Adrenal gland (tissue), 12 donors: Measurements from ENCODE around the gene TRIP12. TPM values are rescaled to one million over a fixed set of nuclear protein-coding genes. Genes with fewer than 3 reads are reported as not detected.

Experiments
- DNase-seq, 7 donors: peaks; one replicate each; pipeline ENCODE4 v3.0.0-alpha.2; 2019 to 2020
- H3K27ac ChIP-seq, 5 donors: fragments of 200-600 bp; sonication (generic) in 4 of 5; 1 replicate in 3 of 5; 2 replicates in 2 of 5; pipeline versions ENCODE4 v1.5.1 to v1.8.0; 2016 to 2020; ENCODE audit warnings: mild to moderate bottlenecking in 1 of 5
- H3K27me3 ChIP-seq: fragments of 200-600 bp; 2 replicates; pipeline ENCODE4 v1.8.0; 2021
- H3K36me3 ChIP-seq, 2 donors: fragments of 200-600 bp; replicated peaks in 1 of 2; 1 replicate in 1 of 2; 2 replicates in 1 of 2; pipeline versions ENCODE4 v1.5.1 to v1.8.0; 2018 to 2022
- H3K4me1 ChIP-seq, 2 donors: fragments of 200-600 bp; replicated peaks in 1 of 2; 1 replicate in 1 of 2; 2 replicates in 1 of 2; pipeline versions ENCODE4 v1.5.1 to v1.8.0; 2018 to 2021
- H3K4me3 ChIP-seq, 4 donors: fragments of 200-600 bp; sonication (generic) in 3 of 4; one replicate each; pipeline ENCODE4 v1.5.1; 2016 to 2018
- H3K9me3 ChIP-seq, 3 donors: fragments of 200-600 bp; sonication (generic) in 1 of 3; replicated peaks in 1 of 3; 1 replicate in 2 of 3; 2 replicates in 1 of 3; pipeline versions ENCODE4 v1.5.1 to v1.8.0; 2016 to 2021
- CTCF ChIP-seq, 6 experiments: fragments of 450-650 bp in 4 of 6; fragments of 200-600 bp in 2 of 6; sonication (generic) in 1 of 6; IDR thresholded peaks; 1 replicate in 5 of 6; 2 replicates in 1 of 6; pipeline versions ENCODE4 v1.5.1 to v1.8.0; 2016 to 2021; ENCODE audit warnings: antibody characterized with exemption in 6 of 6, mild to moderate bottlenecking in 2 of 6, moderate library complexity in 1 of 6
- POLR2A ChIP-seq, 2 donors: fragments of 450-650 bp; IDR thresholded peaks; one replicate each; pipeline ENCODE4 v1.6.1; 2017; ENCODE audit warnings: antibody characterized with exemption in 2 of 2, mild to moderate bottlenecking in 2 of 2, moderate library complexity in 1 of 2
- WGBS, 4 donors: extraction: QIAGEN DNeasy Blood & Tissue Kit in 2 of 4; methylation state at CpG; one replicate each; pipeline versions ENCODE4 v1.1.5 to v1.1.7; 2013 to 2017; 5-methylcytosine and 5-hydroxymethylcytosine counted together
- intact Hi-C, 2 donors: fragments of 100-400 bp; cut with DNase I; formaldehyde crosslinking; loops; one replicate each; pipeline versions ENCODE4 v1.14.1 to v1.15.0; 2022 to 2023
- polyA plus RNA-seq, 3 donors: library from polyadenylated mRNA; stranded (reverse); fragments of 200-250 nt in 2 of 3; fragments of 350-450 nt in 1 of 3; fragmentation: Illumina TruSeq in 1 of 3; extraction: RNeasy Lipid Tissue Mini Kit (QIAGEN cat#74804) in 1 of 3; gene quantifications; one replicate each; pipeline ENCODE4 v1.2.3, GENCODE V29; 2013 to 2014
- total RNA-seq, 9 donors: library from RNA; depleted of rRNA in 4 of 9; stranded (reverse); fragments of >200 nt in 4 of 9; fragments of 120-200 nt in 1 of 9; fragmentation: NEBNext Ultra II Directional in 1 of 9; extraction: Animal tissue kit (Norgen Biotek cat#: 25700) in 1 of 9; gene quantifications; one replicate each; pipeline versions ENCODE4 v1.1.0 to v1.2.4, GENCODE V29; 2013 to 2023
- donor health status: healthy with polysubstance abuse.
- donor health status: Bipolar disorder and iron deficiency.
- donor health status: DM: yes; HTN: yes; CAD: no.
- donor health status: DM: no; HTN: no; CAD: no.
- donor health status: DM: no; HTN: no; CAD: no.
- donor health status: DM: yes; HTN: yes; CAD: no.

Gene TRIP12
- total and polyA plus RNA-seq, 12 donors: 15.5 to 242 (median 146) TPM

GRCh38 chr2:229718057-229718456 is 203.8 kb downstream of the TRIP12 start:
- DNase-seq: no peak
- H3K9me3 ChIP-seq: no peaks in the 10 kb centered on the region
- no peaks in the 10 kb centered on the region for H3K36me3 ChIP-seq
- peaks cover 3% of the 10 kb centered on the region for H3K27me3 ChIP-seq
- H3K27ac ChIP-seq: no peak overlapping the region
- H3K4me1 ChIP-seq: peaks cover 0 to 22% of the 10 kb centered on the region in 2 donors
- WGBS, 4 donors: 46 to 65% (median 51%) methylated on average over 2 of the region's 2 CpGs
- intact Hi-C loops: loop anchor here (5.0 to 10.0 kb wide), 3 partner anchors 121 to 293 kb away; no protein-coding TSS in a partner anchor
- TF ChIP-seq CTCF (IDR thresholded peaks at IDR 0.05) (no peak), POLR2A (IDR thresholded peaks at IDR 0.05) (no peak)
- no peak overlapping the region for H3K4me3 ChIP-seq

- TF ChIP-seq CTCF (IDR thresholded peaks at IDR 0.05): peak; percentile 46 to 73 (median 60)
- TF ChIP-seq POLR2A (IDR thresholded peaks at IDR 0.05): no peak
- Histone ChIP-seq H3K27me3 (peaks cover 3% of the 10 kb centered on the region), H3K9me3 (no peaks in the 10 kb centered on the region), H3K4me3 (peak overlapping the region in 2 of 4 donors; percentile 34 to 73), H3K4me1 (peaks cover 0 to 30% of the 10 kb centered on the region in 2 donors), H3K36me3 (no peaks in the 10 kb centered on the region), H3K27ac (peak overlapping the region in 4 of 5 donors; percentile 77 to 93 (median 85))
- intact Hi-C loops: loop anchor here (5.0 to 10.0 kb wide), 3 partner anchors 119 to 291 kb away; no protein-coding TSS in a partner anchor
- DNase-seq: peak; percentile 43 to 86 (median 68)
- 3 to 9% (median 6%) methylated on average over 4 of the region's 4 CpGs for WGBS, 4 donors
Observed at GRCh38 chr2:229715895-229716507, 205.8 kb downstream of the TRIP12 start.

GRCh38 chr2:229714736-229715541 is 206.9 kb downstream of the TRIP12 start:
- Histone ChIP-seq H3K4me1 (peaks cover 0 to 34% of the 10 kb centered on the region in 2 donors), H3K9me3 (no peaks in the 10 kb centered on the region), H3K36me3 (no peaks in the 10 kb centered on the region), H3K27me3 (peaks cover 3% of the 10 kb centered on the region), H3K4me3 (peak overlapping the region in 2 of 4 donors; percentile 34 to 73), H3K27ac (peak overlapping the region; percentile 60 to 93 (median 81))
- WGBS, 4 donors: 1 to 2% (median 1%) methylated on average over 14 to 60 of the region's 60 CpGs
- peak in 1 of 2 donors; percentile 73 for TF ChIP-seq POLR2A (IDR thresholded peaks at IDR 0.05)
- TF ChIP-seq CTCF (IDR thresholded peaks at IDR 0.05): peak in 1 of 6 experiments; percentile 23
- intact Hi-C loops: loop anchor here (5.0 to 10.0 kb wide), 3 partner anchors 118 to 290 kb away; no protein-coding TSS in a partner anchor
- peak; percentile 75 to 91 (median 84) for DNase-seq
